ENCODE results near the gene IRAK4. TPM values are rescaled to one million over a fixed set of nuclear protein-coding genes. Genes with fewer than 3 reads are reported as not detected.

IRAK4 gene
- polyA plus RNA-seq, 1 donor (not counting 4 experiments of a cell fraction or from before 2014, with no cell fraction given): 13.9 TPM

- no peaks in the 10 kb centered on the region for H3K9me1 ChIP-seq (ENCODE audit: control insufficient read depth, extremely low read depth, insufficient read depth, low read length)
- H3K4me3 ChIP-seq (ENCODE audit: control insufficient read depth in 2 of 3, extremely low read depth in 1 of 3, insufficient read depth in 2 of 3, low read depth in 1 of 3, low read length in 3 of 3): no peak overlapping the region
- no peaks in the 10 kb centered on the region for H3K27me3 ChIP-seq (ENCODE audit: control insufficient read depth, extremely low read depth, insufficient read depth, low read length)
- no peaks in the 10 kb centered on the region for H4K20me1 ChIP-seq (ENCODE audit: control insufficient read depth, extremely low read depth, insufficient read depth, low read length)
- H2AFZ ChIP-seq (ENCODE audit: control insufficient read depth, low read length): no peak overlapping the region
- H3K4me1 ChIP-seq (ENCODE audit: control insufficient read depth, extremely low read depth, insufficient read depth, low read length): peaks cover 9% of the 10 kb centered on the region
- no peak overlapping the region for H3K9ac ChIP-seq (ENCODE audit: control insufficient read depth, extremely low read depth, insufficient read depth, low read length)
- H3K79me2 ChIP-seq (ENCODE audit: control insufficient read depth, insufficient read depth, low read length): no peaks in the 10 kb centered on the region
- no peak overlapping the region for H3K27ac ChIP-seq (ENCODE audit: control insufficient read depth, insufficient read depth, low read length)
- no peak for TF ChIP-seq EZH2 (IDR thresholded peaks at IDR 0.05; ENCODE audit: low read length)
- TF ChIP-seq, protein P1, sequence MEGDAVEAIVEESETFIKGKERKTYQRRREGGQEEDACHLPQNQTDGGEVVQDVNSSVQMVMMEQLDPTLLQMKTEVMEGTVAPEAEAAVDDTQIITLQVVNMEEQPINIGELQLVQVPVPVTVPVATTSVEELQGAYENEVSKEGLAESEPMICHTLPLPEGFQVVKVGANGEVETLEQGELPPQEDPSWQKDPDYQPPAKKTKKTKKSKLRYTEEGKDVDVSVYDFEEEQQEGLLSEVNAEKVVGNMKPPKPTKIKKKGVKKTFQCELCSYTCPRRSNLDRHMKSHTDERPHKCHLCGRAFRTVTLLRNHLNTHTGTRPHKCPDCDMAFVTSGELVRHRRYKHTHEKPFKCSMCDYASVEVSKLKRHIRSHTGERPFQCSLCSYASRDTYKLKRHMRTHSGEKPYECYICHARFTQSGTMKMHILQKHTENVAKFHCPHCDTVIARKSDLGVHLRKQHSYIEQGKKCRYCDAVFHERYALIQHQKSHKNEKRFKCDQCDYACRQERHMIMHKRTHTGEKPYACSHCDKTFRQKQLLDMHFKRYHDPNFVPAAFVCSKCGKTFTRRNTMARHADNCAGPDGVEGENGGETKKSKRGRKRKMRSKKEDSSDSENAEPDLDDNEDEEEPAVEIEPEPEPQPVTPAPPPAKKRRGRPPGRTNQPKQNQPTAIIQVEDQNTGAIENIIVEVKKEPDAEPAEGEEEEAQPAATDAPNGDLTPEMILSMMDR (optimal IDR thresholded peaks at IDR 0.05 in 1 of 3, IDR thresholded peaks at IDR 0.05 in 1 of 3, conservative IDR thresholded peaks at IDR 0.05 in 1 of 3; ENCODE audit: extremely low read depth in 1 of 3, insufficient read depth in 2 of 3, low read length in 3 of 3): no peak
- H3K36me3 ChIP-seq (ENCODE audit: control insufficient read depth in 2 of 2, extremely low read depth in 1 of 2, insufficient read depth in 2 of 2, low read length in 2 of 2): peaks cover 7 to 10% of the 10 kb centered on the region in 2 experiments
- dilution Hi-C loops (cut with MboI; ENCODE audit: extremely low pct_ligation_motif_present, low sequenced_read_pairs): no loop called here
- FAIRE-seq (no peak), DNase-seq (ENCODE audit: low read depth, low spot score) (no peak)
- H3K9me3 ChIP-seq (ENCODE audit: control insufficient read depth, low read depth, low read length): no peaks in the 10 kb centered on the region
- no peak overlapping the region for H3K4me2 ChIP-seq (ENCODE audit: control insufficient read depth, extremely low read depth, insufficient read depth, low read depth, low read length)
Measured at GRCh38 chr12:43736927-43737440, 21.8 kb upstream of the IRAK4 start.

DNA sequence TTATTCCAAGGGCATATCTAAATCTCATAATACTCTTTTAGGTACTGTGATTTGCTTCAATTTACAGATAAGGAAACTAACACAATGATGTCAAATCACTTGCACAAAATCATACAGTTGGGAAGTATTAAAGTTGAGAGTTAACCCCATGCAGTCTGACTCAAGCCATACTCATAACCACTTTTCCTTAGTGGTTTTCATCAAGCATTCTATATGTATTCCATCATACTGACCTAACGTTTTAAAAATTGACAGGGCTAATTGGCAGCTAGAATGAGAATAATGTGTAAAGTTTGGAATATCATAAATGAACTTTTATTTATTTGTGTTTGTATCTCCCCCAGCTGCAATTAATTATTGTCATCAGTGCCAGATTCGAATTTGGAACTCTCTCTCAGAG, 21.1 kb upstream of the IRAK4 start:
- peaks cover 9% of the 10 kb centered on the region for H3K4me1 ChIP-seq (ENCODE audit: control insufficient read depth, extremely low read depth, insufficient read depth, low read length)
- H3K79me2 ChIP-seq (ENCODE audit: control insufficient read depth, insufficient read depth, low read length): no peaks in the 10 kb centered on the region
- H3K9me1 ChIP-seq (ENCODE audit: control insufficient read depth, extremely low read depth, insufficient read depth, low read length): no peaks in the 10 kb centered on the region
- dilution Hi-C loops (cut with MboI; ENCODE audit: extremely low pct_ligation_motif_present, low sequenced_read_pairs): no loop called here
- no peaks in the 10 kb centered on the region for H4K20me1 ChIP-seq (ENCODE audit: control insufficient read depth, extremely low read depth, insufficient read depth, low read length)
- H3K27ac ChIP-seq (ENCODE audit: control insufficient read depth, insufficient read depth, low read length): no peak overlapping the region
- H3K9me3 ChIP-seq (ENCODE audit: control insufficient read depth, low read depth, low read length): no peaks in the 10 kb centered on the region
- no peak overlapping the region for H2AFZ ChIP-seq (ENCODE audit: control insufficient read depth, low read length)
- peaks cover 5 to 7% of the 10 kb centered on the region in 2 experiments for H3K36me3 ChIP-seq (ENCODE audit: control insufficient read depth in 2 of 2, extremely low read depth in 1 of 2, insufficient read depth in 2 of 2, low read length in 2 of 2)
- H3K4me2 ChIP-seq (ENCODE audit: control insufficient read depth, extremely low read depth, insufficient read depth, low read depth, low read length): no peak overlapping the region
- FAIRE-seq: peak; percentile 86
- TF ChIP-seq EZH2 (IDR thresholded peaks at IDR 0.05; ENCODE audit: low read length): no peak
- TF ChIP-seq, protein P1 (optimal IDR thresholded peaks at IDR 0.05 in 1 of 3, IDR thresholded peaks at IDR 0.05 in 1 of 3, conservative IDR thresholded peaks at IDR 0.05 in 1 of 3; ENCODE audit: extremely low read depth in 1 of 3, insufficient read depth in 2 of 3, low read length in 3 of 3): no peak
- no peak overlapping the region for H3K4me3 ChIP-seq (ENCODE audit: control insufficient read depth in 2 of 3, extremely low read depth in 1 of 3, insufficient read depth in 2 of 3, low read depth in 1 of 3, low read length in 3 of 3)
- no peak for DNase-seq (ENCODE audit: low read depth, low spot score)
- no peaks in the 10 kb centered on the region for H3K27me3 ChIP-seq (ENCODE audit: control insufficient read depth, extremely low read depth, insufficient read depth, low read length)
- H3K9ac ChIP-seq (ENCODE audit: control insufficient read depth, extremely low read depth, insufficient read depth, low read length): no peak overlapping the region
